Activated CD4-positive, alpha-beta T cell treated with anti-CD3 and anti-CD28 coated beads, Interleukin-2, amount 50 U/mL, for 48 hours (primary cell): ENCODE results near the gene TGFB3.
"Not testable (repeated sequence)": the region's sequence is repeated elsewhere in the genome, so short reads cannot be mapped to it uniquely, and the experiment has no call there.

ENCODE experiments used
- DNase-seq, 2 experiments: peaks; one replicate each; pipeline ENCODE4 v3.0.0-alpha.2; 2020

Gene TGFB3

GRCh38 chr14:75944607-75945241 is 37.1 kb downstream of the TGFB3 start:
- no peak for DNase-seq

GRCh38 chr14:75941030-75941429 is 40.8 kb downstream of the TGFB3 start:
- DNase-seq, result no peak

DNA sequence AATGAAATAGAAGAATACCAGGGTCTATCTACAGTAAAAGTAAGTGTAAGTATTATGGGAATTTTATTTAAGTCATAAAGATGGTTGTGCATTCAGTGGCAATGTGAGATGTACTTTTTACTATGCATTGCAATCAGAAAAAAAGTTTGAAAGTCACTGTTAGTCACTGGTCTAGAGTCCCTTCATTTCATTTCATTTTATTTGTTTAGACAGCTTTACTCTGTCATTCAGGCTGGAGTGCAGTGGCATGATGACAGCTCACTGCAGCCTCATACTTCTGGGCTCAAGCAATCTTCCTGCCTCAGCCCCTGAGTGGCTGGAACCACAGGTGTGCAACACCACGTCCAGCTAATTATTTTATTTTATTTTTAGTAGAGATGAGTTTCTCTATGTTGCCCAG is 42.6 kb downstream of the TGFB3 start:
- no peak for DNase-seq

GRCh38 chr14:75934998-75935628 is 46.7 kb downstream of the TGFB3 start:
- DNase-seq, result no peak

DNA sequence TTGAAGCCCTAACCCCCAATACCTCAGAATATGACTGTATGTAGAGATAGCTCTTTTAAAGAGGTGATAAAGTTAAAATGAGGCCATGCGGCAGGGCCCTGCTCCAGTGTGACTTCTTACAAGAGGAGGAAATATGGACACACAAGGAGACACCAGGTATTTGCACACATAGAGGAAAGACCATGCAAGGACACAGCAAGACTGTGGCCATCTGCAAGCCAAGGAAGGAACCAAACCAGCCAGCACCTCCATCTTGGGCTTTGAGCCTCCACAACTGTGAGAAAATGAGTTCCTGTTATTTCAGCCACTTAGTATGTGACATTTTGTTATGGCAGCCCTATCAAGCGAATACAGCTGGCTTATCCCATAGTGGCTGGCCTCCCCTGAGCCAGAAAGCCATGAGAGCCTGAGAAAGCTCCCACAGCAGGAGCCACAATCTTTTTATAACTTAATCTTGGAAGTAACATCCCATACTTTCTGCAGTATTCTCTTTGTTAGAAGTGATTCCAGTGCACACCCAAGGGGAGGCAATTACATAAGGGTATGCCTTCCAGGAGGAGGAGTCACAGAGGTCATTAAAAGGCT is 48.0 kb downstream of the TGFB3 start:
- no peak for DNase-seq

GRCh38 chr14:75928690-75929181 is 53.1 kb downstream of the TGFB3 start:
- no peak for DNase-seq

- DNase-seq, result no peak
Measured at GRCh38 chr14:75927564-75928087, 54.2 kb downstream of the TGFB3 start.

DNA sequence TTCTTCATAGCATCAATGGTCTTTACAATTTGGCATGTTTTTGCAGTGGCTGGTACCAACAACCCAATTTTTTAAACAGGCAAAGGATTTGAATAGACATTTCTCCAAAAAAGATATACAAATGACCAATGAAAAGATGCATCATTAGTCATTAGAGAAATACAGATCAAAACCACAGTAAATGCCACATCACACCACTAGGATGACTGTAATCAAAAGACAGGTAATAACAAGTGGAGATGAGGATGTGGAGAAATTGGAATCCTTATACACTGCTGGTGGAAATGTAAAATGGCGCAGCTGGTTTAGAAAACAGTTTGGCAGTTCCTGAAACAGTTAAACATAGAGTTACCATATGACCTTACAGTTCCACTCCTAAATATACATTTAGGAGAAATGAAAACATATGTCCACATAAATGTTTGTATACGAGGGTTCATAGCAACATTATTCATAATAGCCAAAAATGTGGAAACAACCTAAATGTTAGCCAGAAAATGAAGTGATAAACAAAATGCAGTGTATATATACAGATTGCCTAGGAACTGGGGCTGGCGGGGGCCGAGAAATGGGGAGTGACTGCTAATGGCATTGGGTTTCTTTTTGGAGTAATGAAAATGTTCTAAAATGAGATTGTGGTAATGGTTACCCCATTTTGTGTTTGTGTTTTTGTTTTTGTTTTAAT is 55.2 kb downstream of the TGFB3 start:
- no peak for DNase-seq

DNA sequence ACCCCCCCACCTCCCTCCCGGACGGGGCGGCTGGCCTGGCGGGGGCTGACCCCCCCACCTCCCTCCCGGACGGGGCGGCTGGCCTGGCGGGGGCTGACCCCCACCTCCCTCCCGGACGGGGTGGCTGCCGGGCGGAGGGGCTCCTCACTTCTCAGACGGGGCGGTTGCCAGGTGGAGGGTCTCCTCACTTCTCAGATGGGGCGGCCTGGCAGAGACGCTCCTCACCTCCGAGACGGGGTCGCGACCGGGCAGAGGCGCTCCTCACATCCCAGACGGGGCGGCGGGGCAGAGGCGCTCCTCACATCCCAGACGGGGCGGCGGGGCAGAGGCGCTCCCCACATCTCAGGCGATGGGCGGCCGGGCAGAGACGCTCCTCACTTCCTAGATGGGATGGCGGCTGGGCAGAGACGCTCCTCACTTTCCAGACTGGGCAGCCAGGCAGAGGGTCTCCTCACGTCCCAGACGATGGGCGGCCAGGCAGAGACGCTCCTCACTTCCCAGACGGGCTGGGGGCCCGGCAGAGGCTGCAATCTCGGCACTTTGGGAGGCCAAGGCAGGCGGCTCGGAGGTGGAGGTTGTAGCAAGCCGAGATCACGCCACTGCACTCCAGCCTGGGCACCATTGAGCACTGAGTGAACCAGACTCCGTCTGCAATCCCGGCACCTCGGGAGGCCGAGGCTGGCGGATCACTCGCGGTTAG is 56.5 kb downstream of the TGFB3 start:
- DNase-seq, result not testable (repeated sequence)

GRCh38 chr14:75920421-75920820 is 61.4 kb downstream of the TGFB3 start:
- not testable (repeated sequence) for DNase-seq

- no peak for DNase-seq
Measured at GRCh38 chr14:75917946-75918335, 63.9 kb downstream of the TGFB3 start.

- no peak for DNase-seq
Measured at GRCh38 chr14:75917322-75917945, 64.4 kb downstream of the TGFB3 start.

GRCh38 chr14:75915045-75915444 is 66.8 kb downstream of the TGFB3 start:
- no peak for DNase-seq

- DNase-seq, result no peak
Measured at GRCh38 chr14:75913183-75913582, 68.6 kb downstream of the TGFB3 start.

DNA sequence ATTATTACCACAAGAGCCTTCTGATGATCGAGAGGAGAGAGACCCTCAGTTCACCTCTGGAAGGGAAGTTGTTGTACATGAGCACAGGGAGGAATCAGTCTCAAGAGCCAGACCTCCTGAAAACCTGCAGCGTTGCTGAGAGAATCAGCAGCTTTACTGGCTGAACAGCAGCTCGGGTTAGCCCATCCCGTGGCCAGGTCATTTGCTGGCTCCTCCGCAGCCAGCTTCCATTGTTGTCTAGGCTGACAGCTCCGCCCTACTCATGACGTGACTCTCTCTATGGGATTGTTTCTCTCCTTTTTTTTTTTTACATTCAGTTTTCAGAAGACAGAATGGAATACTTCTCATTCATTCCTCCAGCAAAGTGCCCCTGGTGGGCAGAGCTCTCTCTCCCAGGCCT is 69.9 kb downstream of the TGFB3 start:
- DNase-seq, result no peak

GRCh38 chr14:75910048-75910447 is 71.7 kb downstream of the TGFB3 start:
- DNase-seq, result no peak

DNA sequence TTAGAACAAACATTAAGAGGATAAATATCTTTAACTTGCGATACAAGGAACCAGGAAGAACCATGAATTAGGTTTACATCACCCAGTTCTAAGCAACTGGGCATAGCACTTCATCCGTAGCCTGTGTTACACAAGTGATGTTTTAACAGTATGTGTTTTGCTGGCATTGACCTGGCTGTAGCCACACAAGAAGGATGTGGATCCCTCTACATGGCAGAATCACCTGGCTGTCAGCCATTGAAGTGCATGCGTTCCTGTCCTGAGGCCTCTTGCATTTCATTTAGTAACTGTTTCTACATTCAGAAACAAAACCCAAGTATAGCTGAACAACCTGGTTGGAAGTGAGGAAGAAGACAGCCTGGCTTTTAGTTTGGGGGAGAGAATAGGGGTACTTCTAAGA is 72.2 kb downstream of the TGFB3 start:
- no peak for DNase-seq
